GM10248 (cell line): ENCODE measurements around the gene CHURC1.

Source experiments
- CTCF ChIA-PET: fragments of 300-600 bp; sonication (Branson Sonifier 250); formaldehyde crosslinking; extraction: SDS; loops from one replicate; lab custom pipeline; 2021; ENCODE audit warnings: antibody characterized with exemption; lab: Yijun Ruan, JAX
- POLR2A ChIA-PET: fragments of 350-650 bp; sonication (Branson Sonifier 250); formaldehyde crosslinking; extraction: SDS; loops from one replicate; lab custom pipeline; 2020; ENCODE audit warnings: antibody characterized with exemption; lab: Yijun Ruan, JAX
- DNase-seq: peaks from one replicate; pipeline ENCODE4 v3.0.0; 2012; ENCODE audit errors: extremely low spot score
- CTCF ChIP-seq: IDR thresholded peaks from 2 replicates; pipeline ENCODE4 v1.5.1; 2012; ENCODE audit warnings: mild to moderate bottlenecking, low read depth; ENCODE audit errors: extremely low read depth, missing control alignments, control extremely low read depth

CHURC1 gene

GRCh38 chr14:64970776-64971477 is 56.7 kb downstream of the CHURC1 start:
- CTCF ChIA-PET = interaction anchor here (0.8 to 1.8 kb wide), 6 partner anchors 14 to 60 kb away, joined by 3 to 8 read pairs (median 4); partner anchors contain the start of gene FNTB
- POLR2A ChIA-PET = no interaction called here

GRCh38 chr14:64971491-64971942 is 57.3 kb downstream of the CHURC1 start:
- no peak for TF ChIP-seq CTCF
- POLR2A ChIA-PET = no interaction called here
- no peak for DNase-seq
- CTCF ChIA-PET = interaction anchor here (1.2 to 1.3 kb wide), 2 partner anchors 40 to 47 kb away, joined by 3 to 4 read pairs; no protein-coding TSS in a partner anchor

More at GRCh38 chr14:64970776-64971477, 56.7 kb downstream of the CHURC1 start:
- no peak for TF ChIP-seq CTCF
- DNase-seq = no peak

- no peak for TF ChIP-seq CTCF
- CTCF ChIA-PET = no interaction called here
- POLR2A ChIA-PET = no interaction called here
- peak; percentile 67 for DNase-seq
Measured at GRCh38 chr14:64971943-64972791, 57.9 kb downstream of the CHURC1 start, which contains the start of gene RAB15. RAB15 (minus strand) TSS chr14:64972336; CDS start chr14:64972076, 260 bp downstream.

GRCh38 chr14:64973026-64973442 is 58.8 kb downstream of the CHURC1 start:
- ChIA-PET POLR2A (no interaction called here), CTCF (interaction anchor here (3.7 kb wide), 1 partner anchor 13 kb away, joined by 31 read pairs; the partner anchor contains the start of gene FNTB)
- TF ChIP-seq CTCF = no peak
- no peak for DNase-seq

- POLR2A ChIA-PET = no interaction called here
- DNase-seq = no peak
- TF ChIP-seq CTCF = no peak
- CTCF ChIA-PET = interaction anchor here (1.3 to 3.7 kb wide), 2 partner anchors 12 to 214 kb away, joined by 3 to 31 read pairs; partner anchors contain the start of gene FNTB
Measured at GRCh38 chr14:64973826-64974225, 59.6 kb downstream of the CHURC1 start.

- no peak for TF ChIP-seq CTCF
- POLR2A ChIA-PET = no interaction called here
- CTCF ChIA-PET = interaction anchor here (1.0 to 3.7 kb wide), 4 partner anchors 11 to 215 kb away, joined by 3 to 31 read pairs (median 4); partner anchors contain the start of gene FNTB
- DNase-seq = no peak
Measured at GRCh38 chr14:64974563-64974962, 60.3 kb downstream of the CHURC1 start.
